B cell (primary cell): ENCODE results near the gene COA5. TPM values are rescaled to one million over a fixed set of nuclear protein-coding genes. Genes with fewer than 3 reads are reported as not detected.

Experiments used
- ATAC-seq: fragments of 200-7000 bp; cut with Tn5 transposase; one replicate; pipeline ENCODE4 v1.10.0; 2021; ENCODE audit warnings: low read depth, mild to moderate bottlenecking, moderate number of reproducible peaks, moderate library complexity
- CTCF ChIA-PET: fragments of 350-600 bp; sonication (Branson Sonifier 250); formaldehyde crosslinking; loops from one replicate; lab custom pipeline; 2021; ENCODE audit warnings: antibody characterized with exemption, inconsistent platforms; lab: Charles Lee
- POLR2A ChIA-PET: fragments of 350-600 bp; sonication (Branson Sonifier 250); formaldehyde crosslinking; loops from one replicate; lab custom pipeline; 2021; ENCODE audit warnings: antibody characterized with exemption; lab: Charles Lee
- DNase-seq: peaks from one replicate; pipeline ENCODE4 v3.0.0; 2013
- H2AFZ ChIP-seq: 2 replicates; pipeline ENCODE4 v1.6.1; 2012; ENCODE audit warnings: mild to moderate bottlenecking, low read depth, low read length; ENCODE audit not compliant: insufficient read depth, poor library complexity, severe bottlenecking
- H3K27ac ChIP-seq, 2 donors: 1 replicate in 1 of 2; 2 replicates in 1 of 2; pipeline ENCODE4 v1.5.1; 2012 to 2013; ENCODE audit warnings: low read length in 2 of 2, mild to moderate bottlenecking in 2 of 2, moderate library complexity in 1 of 2
- H3K27me3 ChIP-seq, 4 experiments: fragments of 200-600 bp in 1 of 4; sonication (generic) in 1 of 4; replicated peaks in 1 of 4; 1 replicate in 2 of 4; 2 replicates in 2 of 4; pipeline versions ENCODE4 v1.6.1 to v1.7.0; 2013 to 2016; ENCODE audit warnings: low read length in 3 of 4, mild to moderate bottlenecking in 2 of 4, mixed read lengths in 1 of 4, moderate library complexity in 1 of 4; ENCODE audit not compliant: insufficient read depth in 4 of 4, control insufficient read depth in 3 of 4; ENCODE audit errors: control extremely low read depth in 1 of 4
- H3K36me3 ChIP-seq, 2 experiments: replicated peaks in 1 of 2; 1 replicate in 1 of 2; 2 replicates in 1 of 2; pipeline versions ENCODE4 v1.6.1 to v1.7.1; 2013; ENCODE audit warnings: low read length in 1 of 2; ENCODE audit not compliant: insufficient read depth in 2 of 2, control insufficient read depth in 1 of 2; ENCODE audit errors: control extremely low read depth in 1 of 2, extremely low read depth in 1 of 2
- H3K4me1 ChIP-seq, 2 donors: fragments of 200-600 bp in 1 of 2; sonication (generic) in 1 of 2; 1 replicate in 1 of 2; 2 replicates in 1 of 2; pipeline versions ENCODE4 v1.5.1 to v1.6.1; 2013 to 2017; ENCODE audit warnings: low read length in 2 of 2; ENCODE audit not compliant: control insufficient read depth in 2 of 2, insufficient read depth in 2 of 2
- H3K4me2 ChIP-seq: replicated peaks from 2 replicates; pipeline ENCODE3; 2012; ENCODE audit warnings: mild to moderate bottlenecking, low read depth, low read length; ENCODE audit not compliant: poor library complexity, severe bottlenecking
- H3K4me3 ChIP-seq, 5 experiments: fragments of 200-600 bp in 1 of 5; sonication (generic) in 1 of 5; 1 replicate in 3 of 5; 2 replicates in 2 of 5; pipeline versions ENCODE4 v1.5.1 to v1.7.0; 2011 to 2016; ENCODE audit warnings: low read length in 4 of 5, mild to moderate bottlenecking in 4 of 5, low read depth in 2 of 5, control low read depth in 1 of 5, moderate library complexity in 1 of 5; ENCODE audit not compliant: insufficient read depth in 1 of 5; ENCODE audit errors: control extremely low read depth in 1 of 5, extremely low read depth in 1 of 5
- H3K79me2 ChIP-seq: fragments of 200-600 bp; sonication (generic); one replicate; pipeline ENCODE4 v1.6.0; 2016; ENCODE audit warnings: low read length; ENCODE audit not compliant: control insufficient read depth, insufficient read depth
- H3K9ac ChIP-seq: fragments of 200-600 bp; sonication (generic); 2 replicates; pipeline ENCODE4 v1.6.1; 2017; ENCODE audit warnings: mild to moderate bottlenecking, low read length, moderate library complexity
- H3K9me3 ChIP-seq, 3 donors: one replicate each; pipeline versions ENCODE4 v1.6.1 to v1.7.1; 2013; ENCODE audit warnings: low read length in 2 of 3; ENCODE audit not compliant: control insufficient read depth in 2 of 3, insufficient read depth in 1 of 3; ENCODE audit errors: control extremely low read depth in 1 of 3
- H4K20me1 ChIP-seq: 2 replicates; pipeline ENCODE4 v1.6.0; 2012; ENCODE audit warnings: mild to moderate bottlenecking, low read length; ENCODE audit not compliant: insufficient read depth, control insufficient read depth, poor library complexity, severe bottlenecking
- H3K27ac Mint-ChIP-seq: one replicate; pipeline ENCODE4 v1.8.0; 2021; ENCODE audit warnings: mixed read lengths
- H3K27me3 Mint-ChIP-seq: one replicate; pipeline ENCODE4 v1.8.0; 2021; ENCODE audit warnings: mixed read lengths
- H3K4me1 Mint-ChIP-seq: one replicate; pipeline ENCODE4 v1.8.0; 2021; ENCODE audit warnings: mixed read lengths
- H3K4me3 Mint-ChIP-seq: one replicate; pipeline ENCODE4 v1.8.0; 2021; ENCODE audit warnings: mixed read lengths
- H3K9me3 Mint-ChIP-seq: one replicate; pipeline ENCODE4 v1.8.0; 2022; ENCODE audit warnings: mixed read lengths; ENCODE audit not compliant: insufficient read depth
- CTCF ChIP-seq: fragments of 200-600 bp; IDR thresholded peaks from one replicate; pipeline ENCODE4 v1.8.0; 2022; ENCODE audit warnings: antibody characterized with exemption, mild to moderate bottlenecking
- EZH2 ChIP-seq: IDR thresholded peaks from 2 replicates; pipeline ENCODE4 v1.6.1; 2012; ENCODE audit warnings: borderline replicate concordance, low read depth, mild to moderate bottlenecking, moderate library complexity, low read length; ENCODE audit not compliant: insufficient read depth, poor library complexity, severe bottlenecking
- WGBS: methylation state at CpG from one replicate; pipeline ENCODE4 v1.1.5; 2013; ENCODE audit warnings: missing lambda C conversion rate; ENCODE audit not compliant: insufficient coverage; 5-methylcytosine and 5-hydroxymethylcytosine counted together
- intact Hi-C: fragments of 100-400 bp; cut with micrococcal nuclease; formaldehyde crosslinking; loops from one replicate; pipeline ENCODE4 v1.10.0; 2022
- polyA plus RNA-seq: library from polyadenylated mRNA; depleted of rRNA; stranded (reverse); fragments of >200 nt; gene quantifications from 2 replicates; pipeline ENCODE4 v1.2.3, GENCODE V29; 2012
- total RNA-seq, 2 donors: library from RNA; stranded (reverse); fragments of 120-200 nt in 1 of 2; gene quantifications; 1 replicate in 1 of 2; 2 replicates in 1 of 2; pipeline versions ENCODE4 v1.2.3 to v1.2.4, GENCODE V29; 2013 to 2022

Gene COA5
- total and polyA plus RNA-seq, 2 donors (not counting 1 experiment from before 2014, with no cell fraction given), result 23.2 to 46.9 TPM

GRCh38 chr2:98588880-98589431 is 19.4 kb downstream of the COA5 start:
- H3K36me3 ChIP-seq, result peaks cover 0 to 5% of the 10 kb centered on the region in 2 experiments
- H4K20me1 ChIP-seq, result no peaks in the 10 kb centered on the region
- H3K79me2 ChIP-seq, result no peaks in the 10 kb centered on the region
- H3K27ac ChIP-seq, result no peak overlapping the region
- Mint-ChIP-seq H3K9me3 (peaks cover 1% of the 10 kb centered on the region), H3K27me3 (no peaks in the 10 kb centered on the region), H3K27ac (no peak overlapping the region), H3K4me3 (no peak overlapping the region), H3K4me1 (no peaks in the 10 kb centered on the region)
- ChIA-PET CTCF (no interaction called here), POLR2A (no interaction called here)
- no peak overlapping the region for H3K9ac ChIP-seq
- no peak for DNase-seq
- H3K4me1 ChIP-seq, result no peaks in the 10 kb centered on the region
- H3K9me3 ChIP-seq, result peaks cover 0 to 3% (median 0%) of the 10 kb centered on the region in 3 donors
- no peak for ATAC-seq
- WGBS, result 82% methylated on average over 4 of the region's 4 CpGs
- no peaks in the 10 kb centered on the region for H3K27me3 ChIP-seq
- TF ChIP-seq EZH2, result no peak
- no peak for TF ChIP-seq CTCF
- H3K4me2 ChIP-seq, result no peak overlapping the region
- H2AFZ ChIP-seq, result no peak overlapping the region
- no peak overlapping the region for H3K4me3 ChIP-seq
- intact Hi-C loops, result no loop called here

GRCh38 chr2:98586551-98587140 is 21.7 kb downstream of the COA5 start:
- H3K27me3 Mint-ChIP-seq, result no peaks in the 10 kb centered on the region
- TF ChIP-seq CTCF, result no peak
- no peak for TF ChIP-seq EZH2
- no peaks in the 10 kb centered on the region for H3K27me3 ChIP-seq
- no peaks in the 10 kb centered on the region for H3K4me1 ChIP-seq
- WGBS, result 83% methylated on average over 5 of the region's 6 CpGs
- no peak overlapping the region for H2AFZ ChIP-seq
- intact Hi-C loops, result no loop called here
- H4K20me1 ChIP-seq, result no peaks in the 10 kb centered on the region
- H3K9me3 Mint-ChIP-seq, result no peaks in the 10 kb centered on the region
- H3K36me3 ChIP-seq, result peaks cover 0 to 20% of the 10 kb centered on the region in 2 experiments
- H3K79me2 ChIP-seq, result no peaks in the 10 kb centered on the region
- H3K4me1 Mint-ChIP-seq, result no peaks in the 10 kb centered on the region
- no peaks in the 10 kb centered on the region for H3K9me3 ChIP-seq
- no peak overlapping the region for H3K4me2 ChIP-seq
- no peak for DNase-seq
- H3K9ac ChIP-seq, result no peak overlapping the region
- H3K27ac Mint-ChIP-seq, result no peak overlapping the region
- no peak overlapping the region for H3K27ac ChIP-seq
- no peak for ATAC-seq
- POLR2A ChIA-PET, result no interaction called here
- no peak overlapping the region for H3K4me3 ChIP-seq
- CTCF ChIA-PET, result interaction anchor here (1.0 kb wide), 1 partner anchor 175 kb away, joined by 3 read pairs; no protein-coding TSS in a partner anchor
- no peak overlapping the region for H3K4me3 Mint-ChIP-seq
